ENCODE data around the gene PLD4.

DNA sequence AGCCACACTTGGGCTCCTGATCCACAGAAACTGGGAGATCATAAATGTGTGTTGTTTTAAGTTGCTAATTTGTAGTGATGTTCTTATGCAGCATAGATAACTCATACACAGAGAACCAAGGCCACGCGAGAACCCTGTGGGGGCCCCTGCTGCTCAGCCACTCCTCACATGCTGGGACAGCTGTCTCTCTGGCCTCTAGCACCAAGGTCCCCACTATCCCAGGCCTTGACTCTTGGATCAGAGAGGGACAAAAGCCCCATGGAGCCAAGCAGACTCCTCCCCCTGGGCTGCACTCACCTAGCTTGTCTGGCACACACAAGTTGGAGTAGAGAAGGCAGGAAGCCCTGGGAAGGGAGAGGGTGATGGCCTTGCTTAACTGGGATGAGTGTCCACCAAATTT is 11.3 kb downstream of the PLD4 start:
- TF ChIP-seq CREB1 (CRISPR knock-in tag; IDR thresholded peaks at IDR 0.05) (no peak), FOXJ3 (CRISPR knock-in tag; IDR thresholded peaks at IDR 0.05; ENCODE audit: borderline replicate concordance) (no peak), ZNF396 (CRISPR knock-in tag; IDR thresholded peaks at IDR 0.05; ENCODE audit: borderline replicate concordance) (no peak), ESRRA (CRISPR knock-in tag; IDR thresholded peaks at IDR 0.05; ENCODE audit: borderline replicate concordance) (no peak), NR3C1 (CRISPR knock-in tag; conservative IDR thresholded peaks at IDR 0.05; ENCODE audit: low read depth) (no peak), ATF1 (CRISPR knock-in tag; IDR thresholded peaks at IDR 0.05) (no peak)
- TF ChIP-seq, protein P1, sequence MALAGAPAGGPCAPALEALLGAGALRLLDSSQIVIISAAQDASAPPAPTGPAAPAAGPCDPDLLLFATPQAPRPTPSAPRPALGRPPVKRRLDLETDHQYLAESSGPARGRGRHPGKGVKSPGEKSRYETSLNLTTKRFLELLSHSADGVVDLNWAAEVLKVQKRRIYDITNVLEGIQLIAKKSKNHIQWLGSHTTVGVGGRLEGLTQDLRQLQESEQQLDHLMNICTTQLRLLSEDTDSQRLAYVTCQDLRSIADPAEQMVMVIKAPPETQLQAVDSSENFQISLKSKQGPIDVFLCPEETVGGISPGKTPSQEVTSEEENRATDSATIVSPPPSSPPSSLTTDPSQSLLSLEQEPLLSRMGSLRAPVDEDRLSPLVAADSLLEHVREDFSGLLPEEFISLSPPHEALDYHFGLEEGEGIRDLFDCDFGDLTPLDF (CRISPR knock-in tag; IDR thresholded peaks at IDR 0.05) = no peak
- TF ChIP-seq, protein P2, sequence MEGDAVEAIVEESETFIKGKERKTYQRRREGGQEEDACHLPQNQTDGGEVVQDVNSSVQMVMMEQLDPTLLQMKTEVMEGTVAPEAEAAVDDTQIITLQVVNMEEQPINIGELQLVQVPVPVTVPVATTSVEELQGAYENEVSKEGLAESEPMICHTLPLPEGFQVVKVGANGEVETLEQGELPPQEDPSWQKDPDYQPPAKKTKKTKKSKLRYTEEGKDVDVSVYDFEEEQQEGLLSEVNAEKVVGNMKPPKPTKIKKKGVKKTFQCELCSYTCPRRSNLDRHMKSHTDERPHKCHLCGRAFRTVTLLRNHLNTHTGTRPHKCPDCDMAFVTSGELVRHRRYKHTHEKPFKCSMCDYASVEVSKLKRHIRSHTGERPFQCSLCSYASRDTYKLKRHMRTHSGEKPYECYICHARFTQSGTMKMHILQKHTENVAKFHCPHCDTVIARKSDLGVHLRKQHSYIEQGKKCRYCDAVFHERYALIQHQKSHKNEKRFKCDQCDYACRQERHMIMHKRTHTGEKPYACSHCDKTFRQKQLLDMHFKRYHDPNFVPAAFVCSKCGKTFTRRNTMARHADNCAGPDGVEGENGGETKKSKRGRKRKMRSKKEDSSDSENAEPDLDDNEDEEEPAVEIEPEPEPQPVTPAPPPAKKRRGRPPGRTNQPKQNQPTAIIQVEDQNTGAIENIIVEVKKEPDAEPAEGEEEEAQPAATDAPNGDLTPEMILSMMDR (IDR thresholded peaks at IDR 0.05) = no peak
- TF ChIP-seq, protein P3, sequence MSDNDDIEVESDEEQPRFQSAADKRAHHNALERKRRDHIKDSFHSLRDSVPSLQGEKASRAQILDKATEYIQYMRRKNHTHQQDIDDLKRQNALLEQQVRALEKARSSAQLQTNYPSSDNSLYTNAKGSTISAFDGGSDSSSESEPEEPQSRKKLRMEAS (CRISPR knock-in tag; IDR thresholded peaks at IDR 0.05) = no peak
- TF ChIP-seq, protein P4, sequence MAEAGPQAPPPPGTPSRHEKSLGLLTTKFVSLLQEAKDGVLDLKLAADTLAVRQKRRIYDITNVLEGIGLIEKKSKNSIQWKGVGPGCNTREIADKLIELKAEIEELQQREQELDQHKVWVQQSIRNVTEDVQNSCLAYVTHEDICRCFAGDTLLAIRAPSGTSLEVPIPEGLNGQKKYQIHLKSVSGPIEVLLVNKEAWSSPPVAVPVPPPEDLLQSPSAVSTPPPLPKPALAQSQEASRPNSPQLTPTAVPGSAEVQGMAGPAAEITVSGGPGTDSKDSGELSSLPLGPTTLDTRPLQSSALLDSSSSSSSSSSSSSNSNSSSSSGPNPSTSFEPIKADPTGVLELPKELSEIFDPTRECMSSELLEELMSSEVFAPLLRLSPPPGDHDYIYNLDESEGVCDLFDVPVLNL (CRISPR knock-in tag; IDR thresholded peaks at IDR 0.05; ENCODE audit: borderline replicate concordance, low read depth) = no peak

Measured in WTC11 (cell line).